IPS-18c (cell line): ENCODE measurements around the gene GP2.

Experiments
- H3K4me3 ChIP-seq: 2 replicates; pipeline ENCODE4 v1.7.0; 2013; ENCODE audit warnings: low read depth, mild to moderate bottlenecking, low read length, moderate library complexity; ENCODE audit not compliant: insufficient read depth
- H3K9me3 ChIP-seq: one replicate; pipeline ENCODE4 v1.6.1; 2013; ENCODE audit warnings: mild to moderate bottlenecking, low read length, moderate library complexity; ENCODE audit not compliant: control insufficient read depth, insufficient read depth

GP2 gene

DNA sequence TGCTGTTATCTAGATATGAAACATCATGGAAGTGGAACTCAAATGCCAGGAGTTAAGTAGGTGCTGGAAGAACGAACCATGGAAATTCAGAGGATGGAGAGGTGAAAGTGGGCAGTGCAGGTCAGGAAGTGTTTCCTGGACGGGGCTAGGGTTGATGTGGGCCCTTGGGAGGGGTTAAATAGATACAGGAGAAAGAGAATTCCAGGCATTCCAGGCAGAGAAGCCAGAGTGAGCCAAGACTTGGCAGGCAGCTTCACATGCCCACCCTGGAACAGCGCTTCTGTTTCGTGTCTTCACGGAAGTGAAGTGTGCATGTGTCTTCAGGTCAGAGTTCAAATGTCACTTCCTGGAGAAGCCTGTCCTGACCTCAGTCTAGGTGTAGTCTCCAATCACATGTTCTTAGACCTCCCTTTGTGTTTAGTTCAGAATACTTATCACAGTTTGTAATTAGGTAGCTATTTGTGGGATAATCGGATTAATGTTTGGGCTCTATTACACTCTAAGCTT, 41.3 kb downstream of the GP2 start:
- Histone ChIP-seq H3K4me3 (no peak overlapping the region), H3K9me3 (no peaks in the 10 kb centered on the region)

DNA sequence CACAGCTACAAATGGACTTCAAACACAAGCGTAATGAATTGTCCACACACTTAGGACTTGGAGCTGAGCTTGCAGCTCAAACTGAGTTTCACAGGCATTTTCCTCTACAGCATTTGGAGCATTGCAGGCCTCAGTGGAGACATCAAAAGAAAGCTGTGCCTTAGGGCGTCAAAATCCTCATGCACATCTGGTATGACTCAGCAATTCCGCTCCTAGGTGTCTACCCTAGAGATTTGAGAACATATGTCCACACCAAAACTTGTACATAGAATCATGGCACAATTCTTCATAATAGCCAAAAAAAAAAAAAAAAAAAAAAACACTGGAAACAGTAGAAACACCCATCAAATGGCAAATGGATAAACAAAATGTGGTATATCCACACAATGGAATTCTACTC, 47.1 kb downstream of the GP2 start:
- Histone ChIP-seq H3K9me3 (no peaks in the 10 kb centered on the region), H3K4me3 (no peak overlapping the region)

- no peak overlapping the region for H3K4me3 ChIP-seq
Observed at GRCh38 chr16:20271893-20272292, 55.4 kb downstream of the GP2 start.

DNA sequence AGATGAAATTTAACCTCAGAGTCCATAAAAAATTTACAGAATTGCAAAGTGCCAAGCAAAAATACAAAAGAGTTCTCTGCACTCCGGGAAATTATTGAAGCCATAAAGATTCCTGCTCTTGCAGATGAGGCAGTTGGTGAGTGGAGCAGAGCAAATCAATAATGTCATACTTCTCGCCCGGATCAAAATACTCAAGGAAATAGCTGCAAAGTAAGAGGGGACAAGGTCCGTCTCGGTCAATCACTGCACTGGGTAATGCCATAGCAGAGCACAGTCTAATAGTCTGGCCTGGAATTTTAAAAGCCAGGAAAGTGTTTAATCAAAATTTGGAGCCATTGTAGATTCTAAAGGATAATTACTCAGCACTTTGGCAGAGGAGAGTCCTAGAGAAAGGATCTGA, 58.9 kb downstream of the GP2 start:
- Histone ChIP-seq H3K4me3 (no peak overlapping the region), H3K9me3 (no peaks in the 10 kb centered on the region)

More at GRCh38 chr16:20271893-20272292, 55.4 kb downstream of the GP2 start:
- no peaks in the 10 kb centered on the region for H3K9me3 ChIP-seq

DNA sequence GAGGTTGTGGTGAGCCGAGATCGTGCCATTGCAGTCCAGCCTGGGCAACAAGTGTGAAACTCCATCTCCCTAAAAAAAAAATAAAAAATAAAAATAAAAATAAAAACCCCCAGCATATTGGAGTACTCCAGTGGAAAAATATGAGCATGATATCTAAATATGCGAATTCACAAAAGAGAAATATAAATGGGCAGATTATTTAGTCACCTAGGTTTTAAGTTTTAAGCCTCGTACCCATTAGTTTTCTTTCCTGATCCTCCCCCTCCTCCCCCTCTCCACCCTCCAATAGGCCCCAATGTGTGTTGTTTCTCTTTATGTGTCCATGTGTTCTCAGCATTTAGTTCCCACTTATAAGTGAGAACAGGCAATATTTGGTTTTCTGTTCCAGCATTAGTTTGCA, 62.3 kb downstream of the GP2 start:
- Histone ChIP-seq H3K9me3 (no peaks in the 10 kb centered on the region), H3K4me3 (no peak overlapping the region)

- no peak overlapping the region for H3K4me3 ChIP-seq
- peaks cover 4% of the 10 kb centered on the region for H3K9me3 ChIP-seq
Observed at GRCh38 chr16:20263138-20263855, 64.0 kb downstream of the GP2 start.

GRCh38 chr16:20262248-20262647, 65.1 kb downstream of the GP2 start:
- peaks cover 4% of the 10 kb centered on the region for H3K9me3 ChIP-seq
- no peak overlapping the region for H3K4me3 ChIP-seq

DNA sequence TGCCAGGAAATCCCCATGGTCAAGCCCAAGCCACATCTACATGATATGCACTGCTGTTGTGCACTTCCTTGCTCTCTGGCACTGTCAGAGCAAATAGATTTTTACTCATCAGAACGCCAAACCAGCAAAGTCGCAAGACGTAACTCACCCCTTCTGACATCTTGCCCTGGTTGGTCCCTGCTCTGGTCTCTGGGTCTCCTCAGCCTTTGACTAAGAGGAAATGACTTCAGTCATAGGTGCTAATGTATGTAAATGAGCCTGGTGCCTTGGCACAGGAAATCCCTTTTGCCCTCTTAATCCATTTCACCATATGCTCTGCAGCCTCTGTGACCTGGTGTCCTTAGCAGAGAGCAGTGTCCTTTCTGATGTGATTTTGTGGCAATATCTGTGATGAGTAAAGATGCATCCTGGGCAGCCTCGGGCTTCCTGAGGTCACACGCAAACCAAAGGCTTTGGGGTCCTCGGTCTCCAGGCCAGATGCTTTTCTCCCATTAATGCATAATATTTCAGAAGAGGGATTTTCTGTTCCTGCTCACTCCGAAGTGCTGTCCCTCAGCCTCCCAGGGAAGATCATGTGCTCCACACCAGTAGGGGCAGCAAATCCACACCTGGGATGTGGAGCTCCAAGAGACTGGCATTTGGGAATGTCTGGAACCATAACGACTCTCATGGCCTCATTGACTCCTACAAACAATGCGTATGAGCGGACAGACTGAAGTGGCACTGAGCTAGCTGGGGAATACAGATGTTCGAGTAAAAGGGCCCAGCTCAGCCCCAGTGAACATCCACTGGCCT, 66.9 kb downstream of the GP2 start:
- Histone ChIP-seq H3K9me3 (peaks cover 4% of the 10 kb centered on the region), H3K4me3 (no peak overlapping the region; the same call in 1 of the 2 replicates)
